ENCODE data around the gene ADAMTS17. TPM values are rescaled to one million over a fixed set of nuclear protein-coding genes. Genes with fewer than 3 reads are reported as not detected.
"Not testable (repeated sequence)": the region's sequence is repeated elsewhere in the genome, so short reads cannot be mapped to it uniquely, and the experiment has no call there.

ADAMTS17 gene
- total RNA-seq, 1 experiment from 2014 or later: 5.1 TPM

DNA sequence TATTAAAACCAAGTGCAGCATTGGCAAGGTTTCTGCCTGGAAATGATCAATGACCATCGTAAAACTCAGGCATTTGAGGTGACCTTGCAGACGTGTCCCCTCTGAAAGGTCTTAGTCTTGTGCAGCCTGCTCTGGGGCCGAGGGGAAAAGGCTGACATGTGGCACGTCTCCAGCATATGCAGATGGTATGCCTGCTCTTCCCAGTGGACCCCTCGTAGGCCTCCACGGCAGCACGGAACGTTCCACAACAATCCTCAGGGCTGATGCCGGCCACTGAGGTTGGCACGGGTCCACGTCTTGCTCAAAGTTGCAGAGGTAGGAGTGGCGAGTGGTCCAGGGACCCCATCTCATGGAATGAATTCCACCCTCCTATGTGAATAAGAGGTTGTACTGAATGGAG lies 361.0 kb downstream of the ADAMTS17 start:
- no peak for DNase-seq (ENCODE audit: low read depth)

DNA sequence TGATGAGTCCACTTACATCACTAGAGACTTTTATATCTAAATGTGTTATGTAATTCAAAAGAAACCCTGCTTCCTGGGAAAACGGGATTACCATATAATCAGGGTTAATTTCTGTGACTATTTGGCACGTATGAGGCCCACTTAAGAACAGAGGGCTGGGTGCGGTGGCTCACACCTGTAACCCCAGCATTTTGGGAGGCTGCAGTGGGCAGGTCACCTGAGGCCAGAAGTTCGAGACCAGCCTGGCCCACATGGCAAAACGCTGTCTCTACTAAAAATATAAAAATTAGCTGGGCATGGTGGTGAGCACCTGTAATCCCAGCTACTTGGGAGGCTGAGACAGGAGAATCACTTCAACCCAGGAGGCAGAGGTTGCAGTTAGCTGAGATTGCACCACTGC lies 361.9 kb downstream of the ADAMTS17 start:
- not testable (repeated sequence) for DNase-seq (ENCODE audit: low read depth)

DNA sequence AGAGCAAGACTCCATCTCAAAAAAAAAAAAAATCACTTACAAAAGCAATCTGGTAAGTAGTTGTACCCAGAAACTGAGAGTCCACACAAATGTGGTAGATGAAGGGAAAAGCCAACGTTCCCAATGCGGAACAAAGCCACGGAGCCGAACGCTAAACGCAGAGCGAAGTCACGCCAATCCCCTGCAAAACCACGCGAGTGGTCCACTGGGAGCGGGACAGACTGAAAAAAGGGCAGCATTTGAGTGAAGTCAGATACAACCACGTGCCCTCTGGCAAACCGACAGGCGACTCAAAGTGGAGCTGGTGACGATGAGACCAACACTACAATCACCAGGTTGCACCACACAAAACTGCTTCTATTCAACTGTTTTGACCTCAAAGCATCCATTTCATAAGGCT lies 362.4 kb downstream of the ADAMTS17 start:
- no peak for DNase-seq (ENCODE audit: low read depth)

DNA sequence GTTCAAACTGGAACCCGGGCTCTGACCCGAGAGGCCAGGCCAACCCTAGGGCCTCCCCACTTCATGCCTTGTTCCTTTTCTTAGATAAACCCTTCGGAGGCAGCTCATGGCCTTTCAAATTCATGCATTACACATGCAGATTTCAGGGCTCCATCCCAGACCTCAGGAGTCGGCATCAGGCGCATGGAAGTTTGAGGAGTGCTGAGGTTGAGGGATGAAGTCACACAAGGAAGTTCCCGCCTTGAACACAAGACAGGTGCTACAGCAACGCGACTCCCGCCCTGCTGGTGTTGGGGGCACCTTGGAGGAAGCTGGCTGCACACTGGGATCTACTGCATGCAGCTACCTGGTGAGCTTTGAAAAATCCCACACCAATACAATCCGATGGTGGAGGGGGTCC lies 363.3 kb downstream of the ADAMTS17 start:
- no peak for DNase-seq (ENCODE audit: low read depth)

DNA sequence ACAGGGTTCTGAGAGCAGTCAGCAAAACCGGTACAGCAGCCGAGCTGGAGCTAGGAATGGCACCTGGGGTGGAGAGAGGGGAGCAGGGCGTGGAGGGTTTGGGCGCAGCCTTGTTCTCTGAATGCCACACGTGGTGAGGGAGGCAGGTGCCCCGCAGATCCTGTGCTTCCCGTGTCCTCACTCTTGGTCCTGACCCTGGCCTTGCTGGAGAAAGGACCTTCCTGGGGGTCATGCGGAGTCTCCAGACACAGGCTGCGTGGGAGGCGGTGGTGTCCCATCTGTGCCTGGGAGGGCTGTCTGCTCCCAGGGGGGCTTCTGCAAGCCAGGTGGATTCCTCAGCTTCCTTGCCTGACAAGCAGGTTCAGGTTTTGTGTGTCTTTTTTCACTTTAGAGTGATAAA lies 363.8 kb downstream of the ADAMTS17 start:
- no peak for DNase-seq (ENCODE audit: low read depth)

DNA sequence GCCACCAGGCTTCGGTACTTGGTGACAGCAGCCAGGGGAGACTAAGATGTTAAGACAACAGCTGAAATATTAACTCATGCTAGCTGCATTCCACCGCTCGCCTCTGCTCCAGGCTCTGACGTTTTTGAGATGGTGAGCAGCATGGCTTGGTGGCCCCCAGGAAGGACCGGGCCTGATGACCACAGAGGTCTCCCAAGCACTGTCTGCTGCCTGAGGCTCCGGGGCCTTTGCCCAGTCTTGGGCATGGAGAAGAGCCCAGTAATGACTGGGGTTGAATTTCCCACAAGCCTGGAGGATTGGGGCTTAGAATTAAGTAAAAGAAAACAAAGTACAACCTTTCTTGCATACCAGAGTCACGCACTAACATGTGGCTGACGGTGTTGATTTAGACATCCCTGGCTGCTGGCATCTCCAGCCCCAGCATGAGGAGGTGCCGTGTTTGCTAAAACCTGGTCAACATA lies 364.9 kb downstream of the ADAMTS17 start:
- DNase-seq (ENCODE audit: low read depth): peak; percentile 50

DNA sequence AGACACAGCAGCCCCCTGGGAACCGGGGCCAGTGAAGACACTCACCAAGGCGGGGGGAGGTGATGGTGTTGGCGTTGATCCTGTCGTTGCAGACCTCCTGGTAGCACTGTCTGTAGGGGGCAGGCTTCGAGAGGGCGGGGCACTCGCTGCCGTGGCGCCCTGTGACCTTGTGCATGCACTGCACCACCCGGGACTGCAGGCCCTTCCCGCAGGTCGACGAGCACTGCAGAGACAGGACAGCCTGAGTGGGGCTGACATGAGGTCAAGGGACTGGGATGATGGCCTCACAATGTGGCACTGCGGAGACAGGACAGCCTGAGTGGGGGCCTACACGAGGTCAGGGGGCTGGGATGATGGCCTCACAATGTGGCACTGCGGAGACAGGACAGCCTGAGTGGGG lies 365.8 kb downstream of the ADAMTS17 start:
- no peak for DNase-seq (ENCODE audit: low read depth)

DNA sequence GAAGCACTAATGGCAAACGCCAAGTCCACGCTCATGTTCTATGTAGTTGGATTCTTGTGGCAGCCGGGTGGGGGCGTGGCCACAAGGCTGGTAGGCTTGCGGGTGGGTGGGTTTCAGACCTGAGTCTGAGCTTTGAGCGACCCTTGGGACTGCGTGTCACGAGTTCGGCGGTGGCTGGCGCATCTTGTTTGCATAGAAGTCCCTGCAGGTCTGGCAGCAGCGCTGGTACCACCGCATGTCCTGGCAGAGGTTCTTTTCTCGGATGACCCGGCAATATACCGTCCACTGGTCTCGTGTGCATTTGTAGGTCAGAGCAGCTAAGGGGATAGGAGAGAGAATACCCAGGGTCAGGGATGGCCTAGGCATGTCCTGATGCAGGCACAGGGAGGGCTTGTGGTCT lies 367.5 kb downstream of the ADAMTS17 start:
- DNase-seq (ENCODE audit: low read depth): no peak

DNA sequence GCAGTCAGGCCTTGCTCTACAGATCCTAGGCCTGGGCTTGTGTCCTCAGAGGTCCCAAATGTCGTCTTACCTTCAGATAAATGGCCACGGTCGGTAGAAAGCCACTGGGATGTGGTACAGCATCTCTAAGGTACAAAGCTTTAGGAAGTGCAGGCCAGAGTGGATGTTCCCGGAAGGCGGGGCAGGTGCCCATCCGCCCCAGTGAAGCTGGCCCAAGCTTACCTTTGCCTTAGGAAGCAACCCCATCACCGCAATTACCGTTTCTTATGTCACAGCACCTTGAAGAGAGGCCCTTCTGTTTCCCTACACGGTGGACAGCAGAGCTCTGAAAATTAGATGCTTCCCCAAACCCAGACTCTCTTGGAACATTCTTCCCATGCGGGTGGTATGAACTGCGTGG lies 368.4 kb downstream of the ADAMTS17 start:
- no peak for DNase-seq (ENCODE audit: low read depth)

DNA sequence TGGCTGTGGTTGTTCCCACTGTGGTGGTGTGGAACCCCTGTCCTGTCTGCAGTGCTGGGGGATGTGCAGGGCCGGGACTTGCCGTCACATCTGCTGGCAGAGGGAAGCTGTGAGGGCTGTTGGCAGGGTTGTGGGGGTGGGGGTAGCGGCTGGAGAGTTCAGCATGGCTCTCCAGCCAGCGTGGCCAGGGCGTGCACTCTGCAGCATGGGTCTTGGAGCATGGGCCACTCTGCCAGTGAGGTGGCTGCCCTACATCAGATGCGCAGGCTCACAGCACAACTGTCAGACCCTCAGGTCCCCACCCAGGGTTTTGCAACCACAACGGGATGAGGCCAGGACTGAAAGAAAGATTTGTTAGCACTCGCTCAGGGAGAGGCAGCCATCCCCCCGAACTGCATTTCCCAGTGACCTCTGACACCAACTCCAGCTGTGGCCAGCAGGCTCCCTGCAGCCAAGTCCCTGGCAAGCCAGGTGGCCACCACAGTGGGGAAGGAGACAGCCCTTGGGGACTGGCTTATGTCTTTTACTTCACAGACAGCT lies 370.8 kb downstream of the ADAMTS17 start:
- no peak for DNase-seq (ENCODE audit: low read depth)

DNA sequence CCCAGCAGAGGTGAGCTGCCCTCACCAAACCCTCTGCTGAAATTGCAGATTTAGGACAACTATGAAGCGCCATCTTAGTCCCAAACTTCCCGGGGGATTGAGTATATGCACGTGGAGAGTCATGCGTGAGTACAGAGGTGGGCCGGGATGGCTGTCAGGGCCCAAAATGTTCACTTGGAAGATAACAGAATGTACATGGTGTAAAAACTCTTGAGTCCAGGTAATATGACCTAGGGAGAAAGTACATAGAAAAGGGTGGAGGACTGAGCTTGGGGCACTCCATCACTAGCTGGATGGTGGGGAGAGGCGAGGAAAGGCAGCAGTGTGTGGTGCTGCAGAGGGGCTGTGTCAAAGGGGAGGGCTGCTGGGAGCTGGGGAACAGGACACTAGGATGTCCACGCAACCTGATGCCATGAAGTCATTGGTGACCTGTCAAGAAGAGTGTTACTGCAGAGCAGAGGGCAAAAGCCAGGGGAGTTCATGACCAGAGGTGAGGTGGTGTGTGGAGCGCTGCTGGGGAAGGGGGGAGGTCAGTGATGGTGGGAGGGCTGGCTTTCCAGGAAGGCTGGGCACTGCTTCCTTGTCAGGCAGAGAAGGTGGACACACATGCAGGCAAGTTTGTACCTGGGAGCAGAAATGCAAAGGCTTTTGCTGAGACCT lies 372.4 kb downstream of the ADAMTS17 start:
- no peak for DNase-seq (ENCODE audit: low read depth)

DNA sequence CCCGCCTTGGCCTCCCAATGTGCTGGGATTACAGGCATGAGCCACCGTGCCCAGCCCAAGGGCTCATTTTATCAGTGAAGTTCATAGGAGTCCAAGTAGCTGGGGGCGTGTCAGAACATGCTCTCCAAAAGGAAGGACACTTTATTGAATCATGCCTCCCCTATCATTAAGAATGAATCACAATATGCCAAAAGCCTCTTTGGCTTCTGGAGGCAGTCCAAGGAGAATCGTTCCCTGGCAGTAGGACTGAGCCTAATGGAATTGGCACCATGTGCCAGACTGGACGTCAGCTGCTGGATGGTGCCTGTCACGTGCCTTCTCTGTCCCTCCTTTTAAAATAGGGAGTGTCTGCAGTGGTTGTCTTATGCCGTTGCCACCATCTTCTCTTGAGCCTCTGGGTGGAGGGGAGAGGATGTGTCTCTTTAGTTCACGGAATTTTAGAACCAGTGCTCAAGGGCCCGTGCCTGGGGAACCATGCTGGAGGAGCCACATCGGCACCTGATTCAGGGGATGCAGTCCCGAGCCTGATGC lies 373.9 kb downstream of the ADAMTS17 start:
- DNase-seq (ENCODE audit: low read depth): peak; percentile 62

DNA sequence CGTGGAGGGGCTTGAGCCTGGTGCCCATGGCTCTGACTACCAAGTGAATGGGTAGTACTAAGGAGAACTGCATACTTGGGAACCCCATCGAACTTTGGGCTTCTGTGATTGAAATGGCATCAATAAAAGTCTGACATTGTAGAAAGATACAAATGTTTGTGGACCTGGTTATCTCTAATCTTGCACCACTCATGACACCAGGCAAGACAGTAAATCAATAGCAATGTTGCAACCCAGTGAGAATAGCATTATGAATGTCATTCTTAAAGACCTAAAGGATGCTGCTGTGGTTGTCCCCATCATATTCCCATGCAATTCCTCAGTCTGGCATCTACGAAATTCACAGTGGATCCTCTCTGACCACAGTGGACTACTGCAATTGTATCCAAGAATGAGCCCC lies 375.0 kb downstream of the ADAMTS17 start:
- DNase-seq (ENCODE audit: low read depth): no peak

DNA sequence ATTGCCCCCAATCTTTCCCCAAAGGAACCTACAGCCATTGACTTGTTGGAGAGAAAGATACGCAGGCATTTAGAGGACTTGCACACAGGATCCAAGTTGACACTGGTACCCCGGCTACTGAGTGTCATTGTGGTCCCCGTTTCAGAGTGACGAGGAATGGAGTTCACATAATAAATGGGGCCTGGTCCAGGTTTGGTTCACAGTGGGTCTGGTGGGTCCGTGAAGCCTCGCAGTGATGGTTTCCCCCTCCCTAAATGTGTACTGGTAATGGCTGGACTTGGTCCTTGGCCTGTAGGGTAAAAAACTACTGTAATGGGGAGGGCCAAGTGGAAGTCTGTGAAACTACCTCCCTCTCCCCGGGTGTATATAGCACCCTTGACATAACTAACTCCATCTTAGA lies 376.4 kb downstream of the ADAMTS17 start:
- no peak for DNase-seq (ENCODE audit: low read depth)

DNA sequence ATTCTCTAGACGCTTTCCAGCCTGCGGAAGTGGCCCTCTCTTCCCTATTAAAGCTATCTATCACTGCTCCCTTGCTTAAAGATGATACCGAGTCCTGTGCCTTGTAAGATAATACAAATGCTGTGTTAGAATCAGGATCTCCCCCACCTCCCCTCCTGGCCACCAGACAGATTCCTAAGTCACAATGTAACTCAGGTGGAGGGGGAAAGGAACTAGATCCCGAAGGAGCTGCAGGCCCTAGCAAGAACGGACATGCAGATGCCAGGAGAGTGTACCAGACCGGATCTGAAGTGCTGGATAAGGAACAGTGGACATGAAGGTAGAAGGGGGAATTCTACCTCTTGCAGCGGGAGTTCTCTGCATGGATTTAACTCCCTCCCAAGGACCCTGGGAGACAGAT lies 377.8 kb downstream of the ADAMTS17 start:
- DNase-seq (ENCODE audit: low read depth): no peak

DNA sequence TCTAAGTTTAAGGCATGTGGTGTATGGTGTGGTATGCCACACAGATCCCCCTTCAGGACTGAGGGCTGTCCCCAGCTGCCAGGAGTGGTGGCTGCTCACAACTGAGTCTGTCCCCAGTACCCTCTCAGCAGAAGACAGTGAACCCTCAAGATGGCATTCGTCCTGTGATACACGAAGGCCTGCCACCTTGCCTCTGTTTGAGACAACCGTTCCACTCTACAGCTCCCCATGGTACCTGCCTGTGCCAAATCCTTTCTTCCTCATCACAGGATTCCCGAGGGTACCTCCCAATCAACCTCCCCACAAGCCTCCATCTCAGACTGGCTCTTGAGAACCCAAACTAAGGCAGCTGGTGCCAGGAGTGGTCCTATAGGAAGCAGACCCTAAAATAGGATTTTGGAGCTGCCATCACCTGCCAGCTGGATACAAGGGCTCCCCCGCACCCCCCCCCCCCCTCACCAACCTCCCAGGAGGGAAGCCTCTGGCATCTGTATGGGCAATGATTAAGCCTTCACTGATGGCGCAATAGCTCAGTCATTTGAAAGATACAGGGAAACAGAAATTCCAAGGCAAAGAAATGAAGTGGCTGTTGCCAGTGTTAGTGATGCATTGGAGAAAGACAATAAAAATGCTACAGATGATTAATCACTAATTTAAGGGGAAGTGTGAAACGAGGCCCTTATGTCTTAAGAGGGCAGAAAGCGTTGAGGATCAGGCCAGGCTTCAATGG lies 378.5 kb downstream of the ADAMTS17 start:
- peak; percentile 23 for DNase-seq (ENCODE audit: low read depth)

DNA sequence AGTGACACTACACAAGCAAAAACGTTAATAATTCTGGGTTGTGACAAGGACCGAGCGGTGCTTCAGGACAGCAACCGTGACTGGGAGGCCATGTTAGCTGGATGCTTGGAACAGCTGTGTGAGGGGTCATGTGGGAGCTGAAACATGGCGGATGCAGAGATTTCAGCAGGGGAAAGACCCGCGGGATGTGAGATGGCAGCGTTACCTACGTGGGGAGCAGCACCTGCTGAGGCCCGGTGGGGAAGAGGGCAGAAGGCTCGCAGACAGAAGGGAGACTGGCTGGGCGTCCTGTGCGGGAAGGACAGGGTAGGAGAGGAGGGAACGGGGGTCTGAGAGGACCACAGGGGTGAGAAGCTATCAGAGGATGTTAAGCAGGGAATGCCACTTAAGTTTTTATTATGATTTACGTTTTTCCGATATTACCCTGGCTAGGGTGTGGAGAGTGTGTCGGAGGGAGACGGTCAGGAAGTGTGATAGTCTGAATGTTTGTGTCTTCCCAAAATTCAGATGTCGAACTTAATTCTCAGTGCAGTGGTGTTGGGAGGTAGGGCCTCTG lies 379.7 kb downstream of the ADAMTS17 start:
- DNase-seq (ENCODE audit: low read depth): no peak

DNA sequence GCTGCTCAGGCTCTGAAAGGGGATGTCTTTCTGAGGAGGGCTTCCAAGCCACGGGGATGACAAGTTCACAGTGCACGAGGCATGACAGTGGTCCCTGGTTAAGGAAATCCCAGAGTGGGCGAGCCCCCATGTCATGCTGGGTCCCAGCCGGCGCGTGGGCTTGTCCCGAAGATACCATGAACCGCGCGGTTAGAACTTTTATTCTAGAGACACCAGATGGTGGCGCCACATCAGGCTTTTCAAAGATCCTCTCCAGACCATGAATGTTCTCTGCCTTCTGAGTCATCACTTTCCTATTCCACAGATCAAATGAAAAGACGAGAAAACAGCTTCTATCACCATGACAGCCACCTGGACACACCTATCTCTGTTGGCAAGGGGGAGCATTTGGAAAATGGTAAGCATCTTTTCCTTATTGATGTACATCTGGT lies 380.7 kb downstream of the ADAMTS17 start:
- DNase-seq (ENCODE audit: low read depth): peak; percentile 42

DNA sequence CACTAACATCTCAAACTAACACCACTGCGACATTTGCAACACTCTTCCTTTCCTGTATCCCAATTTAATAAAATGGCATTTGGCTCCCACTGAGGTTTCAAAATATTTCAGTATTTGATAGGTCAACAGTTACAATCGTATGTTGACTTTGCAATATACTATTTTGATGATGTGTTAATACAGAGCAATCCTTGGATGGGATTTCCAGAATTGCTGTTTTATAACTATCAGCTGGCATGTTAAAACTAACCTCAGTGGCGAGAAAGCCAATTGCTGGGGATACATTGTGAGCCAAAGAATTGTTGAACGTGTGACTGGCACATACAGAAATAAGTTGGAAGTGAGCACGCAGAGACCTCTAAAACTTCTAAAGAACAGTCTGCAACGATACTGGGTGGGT lies 382.4 kb downstream of the ADAMTS17 start:
- no peak for DNase-seq (ENCODE audit: low read depth)

DNA sequence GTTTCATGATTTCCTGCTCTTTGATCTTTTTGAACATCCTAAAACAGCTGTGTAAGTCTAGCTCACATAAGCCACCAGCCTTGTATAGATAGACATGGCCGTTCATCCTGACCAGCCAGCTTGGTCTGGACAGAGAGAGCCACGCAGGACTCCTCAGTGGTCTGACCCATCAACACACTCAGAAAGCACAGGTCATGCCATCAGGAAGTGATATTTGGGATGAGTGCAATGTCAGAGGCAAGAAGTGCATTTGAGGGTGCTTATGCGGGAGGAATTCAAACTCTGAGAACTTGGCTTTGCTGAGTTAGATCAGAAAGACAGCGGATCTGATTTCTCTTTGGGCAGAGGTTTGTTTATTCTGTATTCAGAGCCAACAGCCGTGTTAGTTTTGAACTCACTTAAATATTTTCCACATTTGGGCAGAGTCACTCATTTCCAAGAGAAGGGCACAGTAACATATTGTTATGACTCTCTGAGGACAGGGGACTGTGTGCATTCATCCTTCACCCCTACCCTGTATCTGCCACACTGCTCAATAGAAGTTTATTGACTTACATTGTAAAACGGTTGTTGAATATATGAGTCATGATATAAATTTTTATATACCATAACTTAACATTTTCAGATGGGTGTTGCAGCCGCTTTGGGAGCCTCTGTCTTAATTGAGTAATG lies 383.2 kb downstream of the ADAMTS17 start:
- DNase-seq (ENCODE audit: low read depth): no peak

DNA sequence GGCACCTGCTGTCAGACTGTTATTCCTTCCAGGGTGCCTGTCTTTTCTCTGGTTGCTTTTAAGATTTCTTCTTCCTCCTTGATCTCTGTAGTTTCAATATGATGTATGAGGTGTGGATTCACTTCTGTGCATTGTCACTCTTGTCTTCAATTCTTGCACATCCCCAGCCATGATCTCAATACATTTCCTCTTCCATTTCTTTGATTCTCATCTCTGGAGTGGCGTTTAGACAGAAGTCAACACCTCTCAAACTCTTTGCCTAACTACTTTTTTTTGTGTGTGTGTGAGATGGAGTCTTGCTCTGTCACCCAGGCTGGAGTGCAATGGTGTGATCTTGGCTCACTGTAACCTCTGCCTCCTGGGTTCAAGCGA lies 384.1 kb downstream of the ADAMTS17 start:
- no peak for DNase-seq (ENCODE audit: low read depth)
